Measurements from ENCODE around the gene METAP1D.

Gene METAP1D

DNA sequence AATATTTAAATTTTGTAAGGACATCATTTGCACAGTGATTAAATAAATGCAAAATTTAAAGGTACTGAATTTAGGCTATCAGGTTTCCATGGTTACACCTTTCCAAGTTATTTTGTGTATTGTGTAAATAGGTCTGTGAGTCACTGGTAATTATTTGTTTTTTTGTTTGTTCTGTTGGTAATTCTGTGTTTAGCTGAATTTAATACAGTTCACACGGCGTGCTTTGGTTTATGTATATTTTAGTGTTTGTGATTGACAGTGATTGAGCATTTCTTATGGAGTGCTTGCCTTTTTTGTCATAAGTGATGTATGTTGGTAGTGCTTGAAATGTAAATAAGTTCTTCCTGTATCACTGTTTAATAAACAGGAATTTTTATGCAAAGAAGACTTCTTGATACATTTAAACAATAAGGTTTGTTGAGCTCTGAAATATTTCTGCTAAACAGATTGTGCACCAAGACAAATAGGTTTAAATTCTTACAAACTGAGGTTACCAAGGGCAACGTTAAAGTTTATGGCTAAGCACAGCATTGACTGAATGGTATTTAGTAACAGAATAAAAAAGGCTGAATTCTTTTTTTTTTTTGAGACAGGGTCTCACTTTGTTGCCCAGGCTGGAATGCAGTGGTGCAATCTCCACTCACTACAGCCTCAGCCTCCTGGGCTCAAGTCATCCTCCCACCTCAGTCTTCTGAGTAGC lies 47.3 kb downstream of the METAP1D start:
- TF ChIP-seq, protein P1, sequence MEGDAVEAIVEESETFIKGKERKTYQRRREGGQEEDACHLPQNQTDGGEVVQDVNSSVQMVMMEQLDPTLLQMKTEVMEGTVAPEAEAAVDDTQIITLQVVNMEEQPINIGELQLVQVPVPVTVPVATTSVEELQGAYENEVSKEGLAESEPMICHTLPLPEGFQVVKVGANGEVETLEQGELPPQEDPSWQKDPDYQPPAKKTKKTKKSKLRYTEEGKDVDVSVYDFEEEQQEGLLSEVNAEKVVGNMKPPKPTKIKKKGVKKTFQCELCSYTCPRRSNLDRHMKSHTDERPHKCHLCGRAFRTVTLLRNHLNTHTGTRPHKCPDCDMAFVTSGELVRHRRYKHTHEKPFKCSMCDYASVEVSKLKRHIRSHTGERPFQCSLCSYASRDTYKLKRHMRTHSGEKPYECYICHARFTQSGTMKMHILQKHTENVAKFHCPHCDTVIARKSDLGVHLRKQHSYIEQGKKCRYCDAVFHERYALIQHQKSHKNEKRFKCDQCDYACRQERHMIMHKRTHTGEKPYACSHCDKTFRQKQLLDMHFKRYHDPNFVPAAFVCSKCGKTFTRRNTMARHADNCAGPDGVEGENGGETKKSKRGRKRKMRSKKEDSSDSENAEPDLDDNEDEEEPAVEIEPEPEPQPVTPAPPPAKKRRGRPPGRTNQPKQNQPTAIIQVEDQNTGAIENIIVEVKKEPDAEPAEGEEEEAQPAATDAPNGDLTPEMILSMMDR (IDR thresholded peaks at IDR 0.05; ENCODE audit: borderline replicate concordance, control extremely low read depth, extremely low read depth, insufficient read depth, missing control alignments), result no peak
- in situ Hi-C loops (cut with MboI; ENCODE audit: low sequenced_read_pairs, unreplicated experiment), result no loop called here
- no peak for DNase-seq (ENCODE audit: low spot score)

DNA sequence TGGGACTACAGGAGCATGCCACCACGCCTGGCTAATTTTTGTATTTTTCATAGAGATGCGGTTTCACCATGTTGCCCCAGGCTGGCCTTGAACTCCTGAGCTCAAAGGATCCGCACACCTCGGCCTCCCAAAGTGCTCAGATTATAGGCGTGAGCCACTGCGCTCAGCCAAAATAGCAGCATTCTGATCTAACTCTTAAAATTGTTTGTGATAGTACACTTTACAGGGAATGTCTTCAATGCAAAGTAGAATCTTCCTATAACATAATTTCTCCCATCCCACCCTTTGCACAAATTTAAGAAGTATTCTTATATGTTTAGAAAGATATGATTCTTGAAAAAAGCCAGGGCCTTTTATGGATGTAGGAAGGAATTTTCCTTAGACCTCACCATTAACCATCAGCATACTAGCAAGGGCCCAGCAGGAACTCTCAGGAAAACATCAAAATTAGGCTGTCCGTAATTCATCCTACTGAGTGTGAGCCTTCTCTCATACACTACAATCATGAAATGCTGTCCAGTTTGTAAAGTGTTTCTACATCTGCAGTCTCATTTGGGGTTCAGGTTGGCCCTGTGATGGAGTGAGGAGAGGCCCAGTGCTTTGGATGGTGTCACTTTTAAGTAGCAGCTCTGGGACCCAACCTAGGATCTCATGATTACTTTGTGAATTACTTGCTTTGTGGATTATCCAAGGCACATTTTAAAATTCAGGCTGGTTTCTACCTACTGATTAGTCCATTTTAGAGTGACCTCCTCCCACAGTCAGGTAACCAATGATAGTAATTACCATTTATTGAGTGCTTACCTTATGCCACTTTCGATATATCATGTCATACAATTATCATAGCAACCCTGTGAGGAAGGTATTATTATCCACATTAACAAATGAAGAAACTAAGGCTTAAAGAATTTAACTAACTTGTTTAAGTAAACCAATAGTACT lies 48.1 kb downstream of the METAP1D start:
- TF ChIP-seq, protein P1 (IDR thresholded peaks at IDR 0.05; ENCODE audit: borderline replicate concordance, control extremely low read depth, extremely low read depth, insufficient read depth, missing control alignments), result no peak
- in situ Hi-C loops (cut with MboI; ENCODE audit: low sequenced_read_pairs, unreplicated experiment), result no loop called here
- DNase-seq (ENCODE audit: low spot score), result no peak

DNA sequence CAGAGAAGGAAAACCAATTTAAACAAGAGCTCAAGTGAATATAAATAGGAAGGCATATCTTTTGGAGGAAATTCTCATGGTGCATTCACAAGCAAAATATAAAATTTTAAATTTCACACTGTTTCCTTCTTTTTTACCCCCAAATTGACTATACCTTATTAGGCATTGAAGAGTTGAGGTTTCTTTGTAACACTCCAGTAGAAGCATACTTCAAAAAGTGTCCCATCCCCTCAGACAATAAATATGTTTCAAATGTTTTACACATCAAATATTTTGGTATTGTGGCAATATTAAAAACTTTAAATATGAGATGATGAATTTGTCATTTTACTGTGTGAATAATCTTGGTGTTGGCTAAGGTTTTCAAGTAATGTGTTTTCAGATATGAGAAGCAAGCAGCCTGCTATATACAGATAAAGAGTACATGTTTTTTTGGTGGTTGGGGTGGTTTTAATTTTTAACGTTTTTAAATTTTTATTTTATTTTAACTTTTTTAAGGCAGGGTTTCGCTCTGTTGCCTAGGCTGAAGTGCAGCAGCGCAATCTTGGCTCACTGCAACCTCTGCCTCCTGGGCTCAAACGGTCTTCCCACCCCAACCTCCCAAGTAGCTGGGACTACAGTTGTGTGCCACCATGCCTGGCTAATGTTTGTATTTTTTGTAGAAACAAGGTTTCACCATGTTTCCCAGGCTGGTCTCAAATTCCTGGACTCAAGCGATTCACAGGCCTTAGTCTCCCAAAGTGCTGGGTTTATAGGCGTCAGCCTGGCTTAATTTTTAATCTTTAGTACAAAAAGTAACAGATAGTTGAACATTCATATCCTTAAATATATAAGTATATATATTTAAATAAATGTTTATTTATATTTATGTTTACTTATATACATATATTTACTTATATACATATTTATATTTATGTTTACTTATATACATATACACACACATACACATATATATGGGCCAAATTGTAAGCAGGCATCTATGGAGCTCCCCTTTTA lies 49.1 kb downstream of the METAP1D start:
- DNase-seq (ENCODE audit: low spot score), result no peak
- in situ Hi-C loops (cut with MboI; ENCODE audit: low sequenced_read_pairs, unreplicated experiment), result no loop called here
- TF ChIP-seq, protein P1 (IDR thresholded peaks at IDR 0.05; ENCODE audit: borderline replicate concordance, control extremely low read depth, extremely low read depth, insufficient read depth, missing control alignments), result no peak

DNA sequence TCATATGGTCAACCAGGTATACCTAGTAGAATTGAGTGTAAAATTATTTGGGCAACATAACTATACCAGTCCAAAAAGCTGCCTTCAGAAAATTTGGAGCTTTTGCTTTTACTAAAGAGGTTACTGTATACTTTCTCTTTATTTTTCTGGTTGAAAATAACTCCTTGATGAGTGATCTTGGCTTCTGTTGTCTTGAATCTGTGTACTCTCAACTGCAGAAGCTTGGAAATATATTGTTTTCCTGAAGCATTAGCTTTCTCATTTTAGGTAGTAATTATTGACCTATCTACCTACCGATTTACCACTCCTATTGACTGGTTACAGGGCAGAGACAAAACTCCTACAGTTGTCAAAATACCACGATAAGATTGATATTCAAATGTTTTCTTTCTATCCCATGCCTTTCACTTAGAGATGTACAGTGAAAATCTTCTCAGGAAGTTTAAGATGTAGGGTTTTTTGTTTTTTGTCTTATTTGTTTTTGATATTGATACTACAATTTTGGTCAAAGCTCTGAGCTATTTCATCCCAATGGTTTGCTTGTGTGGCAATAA lies 49.9 kb downstream of the METAP1D start:
- TF ChIP-seq, protein P1 (IDR thresholded peaks at IDR 0.05; ENCODE audit: borderline replicate concordance, control extremely low read depth, extremely low read depth, insufficient read depth, missing control alignments), result no peak
- in situ Hi-C loops (cut with MboI; ENCODE audit: low sequenced_read_pairs, unreplicated experiment), result no loop called here
- no peak for DNase-seq (ENCODE audit: low spot score)

DNA sequence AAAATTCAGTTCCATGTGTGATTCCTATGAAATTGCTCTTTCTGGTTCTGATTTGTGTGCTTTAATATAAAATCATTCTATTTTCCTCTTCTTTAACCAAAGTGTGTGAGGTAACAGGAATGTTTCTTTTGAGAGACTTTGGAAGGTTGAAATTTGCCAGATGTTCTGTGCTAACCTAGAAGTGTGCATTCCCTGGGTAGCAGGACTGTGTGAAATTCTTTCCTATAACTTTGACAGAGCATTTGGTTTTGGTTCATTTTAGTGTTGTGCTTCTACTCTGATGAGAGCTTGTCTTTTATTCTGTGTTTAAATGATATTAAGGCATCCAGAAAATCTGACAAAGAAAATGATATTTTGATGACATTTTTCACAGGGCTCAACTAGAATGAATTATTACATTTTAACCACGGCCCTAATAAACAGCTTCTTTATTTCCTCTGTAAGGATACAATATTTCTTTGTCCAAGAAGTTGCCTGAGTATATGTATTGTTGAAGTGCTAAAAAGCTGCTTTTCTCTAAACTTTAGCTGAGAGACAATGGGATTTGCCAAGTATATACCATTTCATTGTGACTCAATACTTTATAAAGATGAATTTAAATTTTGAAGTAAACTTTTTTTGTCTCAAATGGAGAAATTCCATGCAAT lies 50.8 kb downstream of the METAP1D start:
- in situ Hi-C loops (cut with MboI; ENCODE audit: low sequenced_read_pairs, unreplicated experiment), result no loop called here
- no peak for DNase-seq (ENCODE audit: low spot score)
- TF ChIP-seq, protein P1 (IDR thresholded peaks at IDR 0.05; ENCODE audit: borderline replicate concordance, control extremely low read depth, extremely low read depth, insufficient read depth, missing control alignments), result no peak

Data from GM13976 (cell line).